ENCODE data around the gene HOOK1.
A peak's percentile ranks its signal among the peaks of the same experiment; 100 is the strongest.

HOOK1 gene

GRCh38 chr1:59885160-59885832 lies 70.5 kb downstream of the HOOK1 start:
- TF ChIP-seq CTCF (conservative IDR thresholded peaks at IDR 0.05): no peak
- no peak for TF ChIP-seq ZFX (IDR thresholded peaks at IDR 0.05)
- no peak overlapping the region for H3K27ac ChIP-seq

- no peak overlapping the region for H3K27ac ChIP-seq
- TF ChIP-seq ZFX (IDR thresholded peaks at IDR 0.05): no peak
- no peak for TF ChIP-seq CTCF (conservative IDR thresholded peaks at IDR 0.05)
Measured at GRCh38 chr1:59892841-59893811, 78.4 kb downstream of the HOOK1 start.

- TF ChIP-seq ZFX (IDR thresholded peaks at IDR 0.05) (no peak), CTCF (conservative IDR thresholded peaks at IDR 0.05) (no peak)
- no peak overlapping the region for H3K27ac ChIP-seq
Measured at GRCh38 chr1:59897165-59897564, 82.4 kb downstream of the HOOK1 start.

GRCh38 chr1:59898927-59899326 lies 84.2 kb downstream of the HOOK1 start:
- TF ChIP-seq ZFX (IDR thresholded peaks at IDR 0.05): no peak
- no peak for TF ChIP-seq CTCF (conservative IDR thresholded peaks at IDR 0.05)
- no peak overlapping the region for H3K27ac ChIP-seq

- TF ChIP-seq CTCF (conservative IDR thresholded peaks at IDR 0.05) (peak; percentile 5; the same call in 1 of the 2 replicates), ZFX (IDR thresholded peaks at IDR 0.05) (no peak)
- no peak overlapping the region for H3K27ac ChIP-seq
Measured at GRCh38 chr1:59900640-59901039, 85.9 kb downstream of the HOOK1 start.

- TF ChIP-seq CTCF (conservative IDR thresholded peaks at IDR 0.05): no peak
- TF ChIP-seq ZFX (IDR thresholded peaks at IDR 0.05): no peak
Measured at GRCh38 chr1:59901770-59902388, 87.1 kb downstream of the HOOK1 start.

More at GRCh38 chr1:59901770-59902388, 87.1 kb downstream of the HOOK1 start:
- H3K27ac ChIP-seq: no peak overlapping the region

Data from C4-2B (cell line).